Mesothelial cell of epicardium (in vitro differentiated cells): ENCODE measurements around the gene CDK5RAP2. TPM values are rescaled to one million over a fixed set of nuclear protein-coding genes. Genes with fewer than 3 reads are reported as not detected.

Experiments used
- DNase-seq, 2 experiments: peaks; one replicate each; pipeline ENCODE4 v3.0.0; 2021; ENCODE audit warnings: low spot score in 2 of 2; ENCODE audit not compliant: unreplicated experiment in 2 of 2
- H3K27ac Mint-ChIP-seq: 2 replicates; pipeline ENCODE4 v1.8.0; 2021; ENCODE audit warnings: mixed read lengths
- H3K27me3 Mint-ChIP-seq: 2 replicates; pipeline ENCODE4 v1.8.0; 2021; ENCODE audit warnings: low read depth, mixed read lengths
- H3K36me3 Mint-ChIP-seq: 2 replicates; pipeline ENCODE4 v1.8.0; 2021; ENCODE audit warnings: mixed read lengths
- H3K4me1 Mint-ChIP-seq: 2 replicates; pipeline ENCODE4 v1.8.0; 2021; ENCODE audit warnings: mixed read lengths
- H3K4me3 Mint-ChIP-seq: 2 replicates; pipeline ENCODE4 v1.8.0; 2021; ENCODE audit warnings: mild to moderate bottlenecking, moderate library complexity, mixed read lengths
- H3K9me3 Mint-ChIP-seq: 2 replicates; pipeline ENCODE4 v1.8.0; 2021; ENCODE audit warnings: mixed read lengths
- CTCF ChIP-seq: fragments of 200-600 bp; sonication (generic); IDR thresholded peaks from one replicate; pipeline ENCODE4 v1.5.0; 2021; ENCODE audit warnings: antibody characterized with exemption; ENCODE audit not compliant: unreplicated experiment
- total RNA-seq: library from RNA; stranded (reverse); gene quantifications from 3 replicates; pipeline ENCODE4 v1.2.1, GENCODE V29; 2021

Gene CDK5RAP2
- total RNA-seq, 1 donor from 2014 or later, result 71.0 TPM

DNA sequence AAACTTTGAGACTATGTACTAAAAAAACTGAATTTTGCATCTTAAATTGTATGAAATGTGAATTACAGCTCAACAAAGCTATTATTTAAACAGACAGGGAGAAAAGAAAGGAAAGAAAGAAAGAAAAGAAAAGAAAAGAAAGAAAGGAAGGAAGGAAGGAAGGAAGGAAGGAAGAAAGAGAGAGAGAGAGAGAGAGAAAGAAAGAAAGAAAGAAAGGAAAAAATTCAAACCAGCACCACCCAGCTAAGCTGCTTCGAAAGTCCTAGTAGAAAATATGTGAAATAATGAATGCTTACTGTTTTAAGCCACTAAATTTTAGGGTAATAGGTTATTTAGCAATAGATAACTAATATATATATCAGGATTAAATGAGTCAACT, 31.7 kb upstream of the CDK5RAP2 start:
- Mint-ChIP-seq H3K27me3 (no peaks in the 10 kb centered on the region), H3K4me1 (no peaks in the 10 kb centered on the region), H3K27ac (no peak overlapping the region), H3K36me3 (peaks cover 17% of the 10 kb centered on the region), H3K9me3 (peaks cover 5% of the 10 kb centered on the region), H3K4me3 (no peak overlapping the region)
- no peak for DNase-seq
- no peak for TF ChIP-seq CTCF

DNA sequence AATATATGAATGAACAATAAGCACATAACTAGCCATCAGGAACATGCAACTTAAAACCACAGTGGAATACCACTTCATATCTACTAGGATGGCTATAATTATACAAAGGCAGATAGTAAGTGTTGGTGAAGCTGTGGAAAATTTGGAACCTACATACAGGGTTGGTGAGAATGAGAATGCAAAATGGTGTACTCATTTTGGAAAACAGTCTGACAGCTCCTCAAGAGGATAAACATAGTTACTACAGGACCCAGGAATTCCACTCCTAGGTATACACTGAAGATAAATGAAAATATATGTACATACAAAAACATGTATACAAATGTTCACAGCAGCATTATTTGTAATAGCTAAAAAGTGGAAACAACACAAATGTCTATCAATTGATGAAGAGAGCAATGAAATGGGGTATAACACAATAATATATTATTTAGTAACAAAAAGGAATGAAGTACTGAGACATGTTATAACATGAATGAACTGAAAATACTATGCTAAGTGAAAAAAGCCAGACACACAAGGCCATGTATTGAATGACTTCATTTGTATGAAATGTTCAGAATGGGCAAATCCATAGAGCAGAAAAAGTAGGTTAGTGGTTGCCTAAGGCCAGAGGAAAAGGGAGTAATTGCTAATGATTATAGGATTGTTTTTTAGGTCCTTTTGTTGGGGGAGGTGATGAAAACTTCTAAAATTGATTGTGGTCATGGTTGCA, 31.2 kb upstream of the CDK5RAP2 start:
- Mint-ChIP-seq H3K4me1 (no peaks in the 10 kb centered on the region), H3K27ac (no peak overlapping the region), H3K27me3 (no peaks in the 10 kb centered on the region), H3K36me3 (peaks cover 20% of the 10 kb centered on the region), H3K4me3 (no peak overlapping the region), H3K9me3 (peaks cover 5% of the 10 kb centered on the region)
- DNase-seq, result no peak
- TF ChIP-seq CTCF, result no peak

- peaks cover 5% of the 10 kb centered on the region for H3K9me3 Mint-ChIP-seq
- no peaks in the 10 kb centered on the region for H3K27me3 Mint-ChIP-seq
- no peak for DNase-seq
- TF ChIP-seq CTCF, result no peak
- peaks cover 29% of the 10 kb centered on the region for H3K36me3 Mint-ChIP-seq
- H3K4me3 Mint-ChIP-seq, result no peak overlapping the region
- no peaks in the 10 kb centered on the region for H3K4me1 Mint-ChIP-seq
- H3K27ac Mint-ChIP-seq, result no peak overlapping the region
Observed at GRCh38 chr9:120609636-120610035, 29.7 kb upstream of the CDK5RAP2 start.

DNA sequence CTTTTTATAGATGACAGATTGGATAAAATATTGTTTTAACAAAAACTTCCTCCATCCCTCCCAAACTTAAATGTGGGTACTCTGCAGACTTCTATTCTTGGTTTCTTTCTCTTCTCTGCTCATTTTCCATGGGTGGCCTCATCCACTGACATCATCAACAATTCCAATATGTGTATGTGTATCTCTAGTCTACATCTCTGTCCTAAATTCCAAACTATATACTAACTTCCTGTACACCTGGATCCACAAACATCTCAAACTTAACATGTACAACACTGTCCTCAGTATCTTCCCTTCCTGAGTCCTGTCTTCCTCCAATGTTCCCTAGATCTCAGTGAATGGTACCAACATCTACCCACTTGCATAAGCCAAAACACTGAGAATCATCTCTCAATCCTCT, 28.5 kb upstream of the CDK5RAP2 start:
- Mint-ChIP-seq H3K27me3 (no peaks in the 10 kb centered on the region), H3K27ac (no peak overlapping the region), H3K4me1 (no peaks in the 10 kb centered on the region), H3K9me3 (peaks cover 5% of the 10 kb centered on the region), H3K36me3 (peaks cover 35% of the 10 kb centered on the region), H3K4me3 (no peak overlapping the region)
- DNase-seq, result no peak
- no peak for TF ChIP-seq CTCF

DNA sequence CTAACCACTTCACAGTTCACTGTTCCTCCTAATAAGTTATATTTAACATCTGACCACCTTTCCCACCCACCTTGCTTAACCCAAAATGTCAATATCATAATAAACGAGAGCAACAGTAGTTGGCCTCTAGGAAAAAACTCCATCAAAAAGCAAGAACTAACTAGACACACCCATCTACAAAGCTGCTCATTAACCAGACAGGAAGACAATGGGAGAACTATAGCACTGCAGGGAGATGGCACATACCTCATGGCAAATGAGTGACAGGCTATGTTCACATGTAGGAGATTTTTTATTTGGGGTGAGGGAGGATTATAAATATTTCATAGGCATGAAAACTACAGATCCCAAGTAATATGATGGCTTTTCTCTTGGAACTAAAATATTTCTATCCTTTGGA, 23.6 kb upstream of the CDK5RAP2 start:
- Mint-ChIP-seq H3K36me3 (peaks cover 28% of the 10 kb centered on the region), H3K4me3 (no peak overlapping the region), H3K4me1 (no peaks in the 10 kb centered on the region), H3K27ac (no peak overlapping the region), H3K9me3 (no peaks in the 10 kb centered on the region), H3K27me3 (no peaks in the 10 kb centered on the region)
- TF ChIP-seq CTCF, result no peak
- DNase-seq, result no peak

- peaks cover 28% of the 10 kb centered on the region for H3K36me3 Mint-ChIP-seq
- TF ChIP-seq CTCF, result no peak
- H3K27ac Mint-ChIP-seq, result no peak overlapping the region
- no peaks in the 10 kb centered on the region for H3K4me1 Mint-ChIP-seq
- H3K4me3 Mint-ChIP-seq, result no peak overlapping the region
- H3K27me3 Mint-ChIP-seq, result no peaks in the 10 kb centered on the region
- DNase-seq, result no peak
- H3K9me3 Mint-ChIP-seq, result no peaks in the 10 kb centered on the region
Observed at GRCh38 chr9:120603010-120603409, 23.0 kb upstream of the CDK5RAP2 start.
